Inflammatory macrophage treated with lipopolysaccharide for 4 hours (primary cell): ENCODE results near the gene KRT3.
A peak's percentile ranks its signal among the peaks of the same experiment; 100 is the strongest.
"Not testable (repeated sequence)": the region's sequence is repeated elsewhere in the genome, so short reads cannot be mapped to it uniquely, and the experiment has no call there.

ENCODE experiments used
- DNase-seq: peaks from one replicate; pipeline ENCODE4 v3.0.0-alpha.2; 2020

Gene KRT3

GRCh38 chr12:52796839-52797528 lies 1.1 kb upstream of the KRT3 start:
- no peak for DNase-seq

GRCh38 chr12:52796429-52796794 lies 495 bp upstream of the KRT3 start:
- no peak for DNase-seq

- DNase-seq, result not testable (repeated sequence)
Measured at GRCh38 chr12:52795332-52795674, 614 bp downstream of the KRT3 start.

GRCh38 chr12:52794479-52795331 lies 1.2 kb downstream of the KRT3 start:
- peak; percentile 28 for DNase-seq

GRCh38 chr12:52792185-52793029 lies 3.5 kb downstream of the KRT3 start:
- no peak for DNase-seq

GRCh38 chr12:52791271-52792184 lies 4.4 kb downstream of the KRT3 start:
- DNase-seq, result no peak

- DNase-seq, result no peak
Measured at GRCh38 chr12:52790427-52791270, 5.3 kb downstream of the KRT3 start.

- DNase-seq, result no peak
Measured at GRCh38 chr12:52789637-52790426, 6.1 kb downstream of the KRT3 start.

- no peak for DNase-seq
Measured at GRCh38 chr12:52788876-52789636, 6.9 kb downstream of the KRT3 start.

GRCh38 chr12:52788192-52788875 lies 7.6 kb downstream of the KRT3 start:
- no peak for DNase-seq

GRCh38 chr12:52787324-52788191 lies 8.4 kb downstream of the KRT3 start:
- DNase-seq, result peak; percentile 17

GRCh38 chr12:52784909-52785308 lies 11.0 kb downstream of the KRT3 start:
- no peak for DNase-seq

GRCh38 chr12:52783563-52784316 lies 12.2 kb downstream of the KRT3 start:
- DNase-seq, result no peak

- DNase-seq, result no peak
Measured at GRCh38 chr12:52782502-52782901, 13.4 kb downstream of the KRT3 start.

GRCh38 chr12:52781399-52782082 lies 14.4 kb downstream of the KRT3 start:
- DNase-seq, result no peak

- no peak for DNase-seq
Measured at GRCh38 chr12:52779914-52780313, 16.0 kb downstream of the KRT3 start.

- no peak for DNase-seq
Measured at GRCh38 chr12:52778833-52779232, 17.1 kb downstream of the KRT3 start.
